ENCODE measurements around the gene PSENEN.

The PSENEN gene

DNA sequence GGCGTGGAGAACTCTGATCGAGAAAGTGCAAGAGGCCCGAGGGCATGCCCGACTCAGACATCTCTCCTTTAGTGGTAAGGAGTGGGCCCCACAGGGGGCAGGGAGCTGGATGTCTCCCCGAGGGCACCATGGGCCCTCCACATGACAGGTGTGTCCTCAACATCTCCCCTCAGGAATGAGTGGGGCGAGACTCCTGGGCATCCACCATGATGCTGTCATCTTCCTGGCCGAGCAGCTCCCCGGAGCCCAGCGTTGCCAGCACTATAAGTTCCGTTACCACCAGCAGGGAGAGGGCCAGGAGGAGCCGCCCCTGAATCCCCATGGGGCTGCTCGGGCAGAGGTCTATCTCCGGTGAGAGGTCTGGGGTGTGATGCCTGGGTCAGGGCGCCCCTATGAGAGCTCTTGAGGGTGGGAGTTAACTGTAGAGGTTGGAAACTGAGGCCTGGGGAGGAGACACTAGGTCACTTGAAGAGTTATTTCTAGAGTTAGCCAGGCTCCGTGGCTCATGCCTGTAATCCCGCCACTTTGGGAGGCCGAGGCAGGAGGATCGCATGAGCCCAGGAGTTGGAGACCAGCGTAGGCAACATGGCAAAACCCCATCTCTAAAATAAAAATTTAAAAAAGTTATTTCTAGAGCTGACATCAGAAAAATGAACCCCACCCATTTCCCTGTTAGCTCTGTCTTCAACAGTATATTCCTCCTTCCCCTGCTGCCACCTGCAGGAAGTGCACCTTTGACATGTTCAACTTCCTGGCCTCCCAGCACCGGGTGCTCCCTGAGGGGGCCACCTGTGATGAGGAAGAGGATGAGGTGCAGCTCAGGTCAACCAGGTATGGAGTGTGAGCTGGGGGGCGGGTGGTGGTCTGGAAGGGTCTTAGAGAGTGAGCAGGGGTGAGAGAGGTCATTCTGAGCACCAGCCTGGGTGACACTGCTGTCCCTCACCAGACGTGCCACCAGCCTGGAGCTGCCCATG is 8.3 kb upstream of the PSENEN start:
- DNase-seq: no peak

DNA sequence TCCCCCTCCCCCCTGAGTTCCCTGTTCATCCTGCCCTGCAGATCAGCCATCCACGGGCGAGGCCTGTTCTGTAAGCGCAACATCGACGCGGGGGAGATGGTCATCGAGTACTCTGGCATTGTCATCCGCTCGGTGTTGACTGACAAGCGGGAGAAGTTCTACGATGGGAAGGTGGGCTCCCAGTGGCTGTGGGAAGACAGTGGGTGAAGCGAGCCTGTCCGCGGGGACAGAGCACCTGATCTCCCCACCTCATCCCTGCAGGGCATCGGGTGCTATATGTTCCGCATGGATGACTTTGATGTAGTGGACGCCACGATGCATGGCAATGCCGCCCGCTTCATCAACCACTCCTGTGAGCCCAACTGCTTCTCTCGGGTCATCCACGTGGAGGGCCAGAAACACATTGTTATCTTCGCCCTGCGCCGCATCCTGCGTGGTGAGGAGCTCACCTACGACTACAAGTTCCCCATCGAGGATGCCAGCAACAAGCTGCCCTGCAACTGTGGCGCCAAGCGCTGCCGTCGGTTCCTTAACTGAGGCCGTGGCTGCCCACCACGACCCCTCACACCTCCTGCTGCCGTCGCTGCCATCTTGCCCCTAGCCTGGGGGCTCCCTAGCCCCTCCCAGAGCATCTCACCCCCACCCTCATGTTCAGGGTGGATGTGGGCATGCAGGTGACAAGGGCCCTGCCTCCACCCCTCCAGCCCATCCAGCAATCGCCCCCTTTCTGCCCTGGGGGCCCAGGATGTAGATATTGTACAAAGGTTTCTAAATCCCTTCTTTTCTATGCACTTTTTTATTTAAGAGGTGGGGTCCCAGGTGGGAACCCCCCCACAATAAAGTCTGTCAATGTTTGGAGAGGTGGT is 7.2 kb upstream of the PSENEN start:
- DNase-seq: no peak

DNA sequence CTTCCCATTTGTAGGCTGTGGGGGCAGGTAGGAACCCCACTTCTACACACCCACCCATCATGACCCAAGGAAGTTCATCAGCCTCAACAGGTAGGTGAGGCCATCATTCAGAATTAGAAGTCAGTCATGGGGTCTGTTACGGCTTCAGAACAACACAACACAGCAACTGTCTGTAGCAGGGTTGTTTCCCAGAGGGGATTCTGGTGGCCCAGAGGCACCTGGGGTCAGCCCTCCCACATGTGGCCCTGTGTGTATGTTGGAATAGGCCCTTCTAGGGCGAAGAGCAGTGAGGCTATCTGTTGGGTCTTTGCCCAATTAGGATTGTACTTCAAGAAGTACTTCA is 6.6 kb upstream of the PSENEN start:
- DNase-seq: no peak

DNA sequence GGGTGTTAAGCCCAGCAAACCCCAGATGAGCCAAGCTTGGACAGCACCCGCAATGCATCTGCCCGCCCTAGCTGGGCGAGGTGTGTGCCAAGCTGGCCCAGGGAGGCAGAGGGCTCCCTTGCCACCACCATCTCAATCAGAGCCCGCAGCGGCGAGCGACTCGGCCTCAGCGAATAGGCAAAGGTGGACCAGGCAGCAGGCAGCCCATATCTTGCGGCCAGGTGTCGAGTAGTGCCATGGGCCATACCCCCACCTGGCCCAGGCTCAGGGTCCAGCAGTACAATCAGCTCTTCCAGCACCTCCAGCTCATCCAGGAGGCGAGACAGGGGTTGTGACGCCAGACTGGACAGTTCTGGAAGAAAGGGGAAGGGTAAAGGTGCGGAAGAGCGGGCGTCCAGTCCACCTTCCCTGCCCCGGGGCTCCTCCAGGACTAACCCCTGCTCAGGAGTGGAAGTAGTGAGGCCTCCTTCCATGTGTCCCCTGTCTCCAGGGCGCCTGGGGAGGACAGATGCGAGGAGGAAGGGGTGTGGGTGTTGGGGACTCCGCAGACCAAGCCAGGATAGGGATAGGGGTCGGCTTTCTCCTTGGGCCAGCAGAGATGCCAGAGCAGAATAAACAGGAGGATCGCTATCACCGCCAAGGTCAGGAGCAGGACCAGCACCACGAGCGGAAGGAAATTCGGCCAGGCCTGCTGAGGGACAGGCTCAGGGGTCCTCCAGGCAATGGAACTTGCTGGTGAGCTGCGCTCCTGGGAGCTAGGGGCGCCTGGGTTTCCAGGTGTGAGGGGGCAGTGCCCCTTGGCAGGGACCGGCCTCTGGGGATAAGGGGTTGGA is 6.0 kb upstream of the PSENEN start:
- no peak for DNase-seq

DNA sequence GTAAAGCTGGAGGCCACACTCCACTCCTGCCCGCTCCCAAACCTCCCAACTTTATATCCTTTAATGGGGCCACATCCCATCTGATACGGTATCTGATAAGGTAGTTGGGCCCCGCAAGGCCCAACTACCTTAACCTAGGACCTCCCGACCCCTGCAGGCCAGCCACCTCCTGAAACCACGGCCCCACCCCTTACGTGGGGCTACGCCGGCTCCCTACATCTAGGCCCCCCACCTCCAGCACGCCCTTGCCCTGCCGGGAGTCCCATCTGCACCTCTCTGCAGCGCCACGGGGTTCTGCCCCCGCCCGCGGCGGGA is 5.4 kb upstream of the PSENEN start:
- no peak for DNase-seq

DNA sequence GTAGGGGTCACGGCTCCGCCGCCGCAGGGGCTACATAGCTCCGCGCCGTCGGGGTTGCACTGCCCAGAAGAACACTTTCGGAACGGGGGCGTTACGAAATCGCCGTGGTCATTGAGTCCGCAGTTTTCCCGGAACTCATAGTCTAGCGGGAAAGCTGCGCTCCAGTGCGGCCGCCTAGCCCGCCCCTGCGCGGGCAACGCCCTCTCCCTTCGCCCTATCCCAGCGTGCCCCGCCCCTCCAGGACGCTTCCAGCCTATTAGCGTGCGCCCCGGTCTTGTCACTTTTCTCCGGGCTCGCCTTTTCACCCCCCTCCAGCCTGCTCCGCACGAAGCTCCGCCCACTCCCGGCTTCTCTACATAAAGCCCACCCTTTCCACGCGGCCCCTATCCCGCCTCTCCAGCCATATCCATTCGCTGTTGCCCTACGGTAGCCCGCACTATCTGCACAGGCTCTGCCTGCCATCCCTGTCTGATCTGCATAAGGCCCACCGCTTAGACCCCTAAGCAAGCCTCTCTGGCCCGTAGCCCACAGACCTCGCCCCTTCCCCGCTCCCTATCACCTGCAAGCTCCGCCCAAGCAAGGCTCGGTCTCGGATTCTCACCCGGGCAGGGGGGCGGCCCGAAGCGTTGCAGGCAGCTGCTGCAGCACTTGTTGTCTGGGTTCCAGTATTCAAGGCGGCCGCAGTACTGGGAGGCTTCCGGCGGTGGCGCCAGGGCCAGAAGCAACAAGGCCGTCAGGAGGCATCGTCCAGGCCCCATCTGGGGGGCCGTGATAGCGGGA is 4.8 kb upstream of the PSENEN start:
- peak; percentile 98 for DNase-seq

DNA sequence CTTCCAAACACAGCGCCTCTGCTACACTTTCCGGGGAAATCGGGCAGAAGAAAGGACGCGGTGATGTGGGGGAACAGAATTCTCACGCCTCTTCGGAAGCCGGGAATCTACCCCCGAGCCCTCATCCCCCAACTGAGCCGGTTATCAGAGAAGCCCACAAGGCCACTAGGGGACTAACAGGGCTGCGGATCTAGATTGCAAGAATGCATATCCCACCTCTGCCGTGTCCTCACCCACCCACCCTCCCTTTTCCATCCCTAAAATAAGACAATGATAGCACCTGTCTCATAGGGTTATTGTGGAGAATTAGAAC is 4.3 kb upstream of the PSENEN start:
- DNase-seq: no peak

DNA sequence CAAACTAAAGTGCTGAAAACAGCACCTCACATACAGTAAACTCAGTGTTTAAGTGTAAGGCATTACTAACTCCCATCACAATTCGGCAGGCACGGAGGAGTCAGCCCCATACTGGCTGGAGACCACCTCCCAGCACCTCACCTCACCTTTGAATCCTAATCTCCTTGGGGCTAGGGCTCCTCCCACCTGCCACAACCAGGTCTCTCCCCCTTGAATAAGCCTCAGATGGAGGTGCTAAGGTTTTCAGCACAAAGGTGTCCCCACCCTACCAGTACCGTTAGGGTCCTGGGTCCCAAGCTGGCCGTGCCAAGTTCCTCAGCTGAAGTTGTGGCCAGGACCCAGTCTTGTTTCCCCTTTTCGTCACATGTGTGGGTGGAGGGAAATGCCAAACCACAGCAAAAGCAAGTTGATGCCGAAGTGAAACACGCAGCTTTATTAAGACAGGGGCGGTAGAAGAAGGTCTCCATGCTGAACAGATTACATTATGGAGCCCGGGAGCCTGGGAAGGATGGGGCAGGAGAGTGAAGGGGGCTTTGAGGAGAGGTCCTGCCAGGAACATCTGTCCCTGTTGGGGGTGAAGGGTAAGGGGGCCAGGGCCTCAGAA is 3.2 kb upstream of the PSENEN start, which contains the start of gene IGFLR1:
TSS of gene IGFLR1 (minus strand) at position 332 of the 604 bp plus-strand sequence. CDS start 1,272 bp downstream, outside the sequence.
- peak; percentile 94 for DNase-seq

DNA sequence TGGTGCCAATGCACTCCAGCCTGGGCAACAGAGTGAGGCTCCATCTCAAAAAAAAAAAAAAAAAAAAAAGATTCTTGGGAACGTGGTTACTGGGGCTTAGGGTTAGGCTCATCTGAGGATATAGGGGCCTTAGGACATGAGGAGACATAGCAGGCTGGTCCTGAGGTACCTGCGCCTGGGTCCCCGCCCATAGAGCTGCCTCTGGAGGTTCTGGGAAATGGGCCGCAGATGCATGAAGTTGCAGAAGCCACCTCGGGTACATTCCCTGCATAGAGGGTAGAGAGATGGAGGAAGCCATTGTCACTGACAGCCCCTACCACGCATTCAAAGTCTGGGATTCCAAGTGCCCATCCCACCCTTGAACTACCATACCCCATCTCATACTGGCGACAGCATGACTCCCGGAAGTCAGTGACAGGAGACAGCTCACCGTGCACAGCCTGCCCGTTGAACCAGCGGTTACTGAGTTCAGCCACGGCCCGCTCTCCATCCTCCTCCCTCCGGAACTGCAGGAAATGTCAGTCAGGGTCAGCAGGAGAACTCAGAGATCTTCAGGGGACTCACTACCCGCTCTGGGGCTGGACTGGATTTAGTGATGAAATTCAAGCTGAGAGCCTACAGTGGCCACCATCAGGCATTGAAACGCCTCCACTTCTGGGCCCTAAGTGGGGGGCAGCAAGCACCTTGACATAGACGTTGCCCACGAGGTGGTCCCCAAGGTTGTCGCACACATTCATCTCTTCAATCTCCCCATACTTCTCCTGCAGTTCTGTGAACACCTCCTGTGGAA is 1.6 kb upstream of the PSENEN start:
- no peak for DNase-seq

DNA sequence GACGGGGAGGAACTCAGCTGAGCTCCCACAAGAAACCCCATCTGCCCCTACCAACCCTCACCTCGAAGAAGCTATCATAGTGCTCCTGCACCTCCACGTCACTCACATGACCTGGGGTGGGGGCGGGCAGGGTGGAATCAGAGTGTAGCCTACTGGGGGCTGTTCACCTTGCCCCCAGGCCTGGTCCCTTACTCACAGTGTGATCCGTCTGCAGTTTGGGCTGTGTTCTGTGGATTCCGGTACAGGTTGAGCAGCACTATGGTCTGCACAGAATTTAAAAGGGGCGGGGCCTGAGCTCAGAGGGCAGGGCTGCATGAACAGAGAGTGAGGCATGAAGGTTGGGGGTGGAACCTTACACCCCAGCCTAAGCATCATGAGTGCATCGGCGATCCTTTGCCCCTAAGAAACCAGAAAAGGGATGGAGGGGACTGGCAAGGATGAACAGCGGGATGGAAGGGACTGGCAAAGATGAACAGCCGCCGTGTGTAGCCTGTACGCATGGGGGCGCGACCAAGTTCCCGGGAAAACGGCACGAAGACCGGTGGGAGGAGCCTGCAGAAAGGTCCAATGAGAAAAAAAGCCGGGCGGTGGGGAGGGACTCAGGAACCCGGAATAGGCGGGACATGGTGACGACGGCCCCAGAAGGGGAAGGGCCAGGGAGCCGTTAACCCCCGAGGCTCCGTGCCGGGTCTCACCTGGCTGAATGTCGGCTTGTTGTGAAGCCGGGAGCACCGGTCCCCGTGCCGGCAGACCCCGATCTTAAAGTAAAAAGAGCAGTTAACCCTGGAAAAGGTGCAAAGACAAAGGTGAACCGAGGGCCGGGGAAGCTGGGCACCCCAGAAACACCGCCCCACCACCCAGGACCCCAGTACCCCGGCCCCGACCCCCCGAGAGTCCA is 772 bp upstream of the PSENEN start:
- peak; percentile 98 for DNase-seq

DNA sequence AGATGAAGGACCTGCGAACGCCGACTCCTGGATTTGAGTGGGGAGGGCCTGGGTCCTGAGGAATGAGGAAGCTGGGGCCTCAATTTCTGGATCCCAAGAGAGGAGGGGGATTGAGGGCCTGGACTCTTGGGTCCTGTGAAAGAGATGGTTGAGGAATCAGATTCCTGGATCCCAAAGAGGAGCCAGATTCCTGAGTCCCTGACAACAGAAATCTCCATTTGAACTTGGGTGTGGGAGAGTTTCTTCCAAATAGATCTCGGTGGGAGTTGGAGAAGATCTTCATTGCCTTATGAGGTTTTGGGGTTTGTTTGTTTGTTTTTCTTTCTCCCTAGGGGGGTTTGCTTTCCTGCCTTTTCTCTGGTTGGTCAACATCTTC is 624 bp downstream of the PSENEN start:
- DNase-seq: no peak

DNA sequence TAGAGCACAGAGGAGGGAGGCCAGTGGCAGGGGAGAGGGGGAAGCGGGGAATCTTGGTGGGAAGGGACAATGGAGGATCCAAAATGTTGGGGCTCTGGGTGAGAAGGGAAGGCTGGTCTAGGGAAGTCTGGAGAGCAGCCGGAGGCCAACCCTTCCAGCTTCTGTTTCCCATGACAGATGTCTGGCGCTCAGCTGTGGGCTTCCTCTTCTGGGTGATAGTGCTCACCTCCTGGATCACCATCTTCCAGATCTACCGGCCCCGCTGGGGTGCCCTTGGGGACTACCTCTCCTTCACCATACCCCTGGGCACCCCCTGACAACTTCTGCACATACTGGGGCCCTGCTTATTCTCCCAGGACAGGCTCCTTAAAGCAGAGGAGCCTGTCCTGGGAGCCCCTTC is 1.1 kb downstream of the PSENEN start:
- DNase-seq: no peak

DNA sequence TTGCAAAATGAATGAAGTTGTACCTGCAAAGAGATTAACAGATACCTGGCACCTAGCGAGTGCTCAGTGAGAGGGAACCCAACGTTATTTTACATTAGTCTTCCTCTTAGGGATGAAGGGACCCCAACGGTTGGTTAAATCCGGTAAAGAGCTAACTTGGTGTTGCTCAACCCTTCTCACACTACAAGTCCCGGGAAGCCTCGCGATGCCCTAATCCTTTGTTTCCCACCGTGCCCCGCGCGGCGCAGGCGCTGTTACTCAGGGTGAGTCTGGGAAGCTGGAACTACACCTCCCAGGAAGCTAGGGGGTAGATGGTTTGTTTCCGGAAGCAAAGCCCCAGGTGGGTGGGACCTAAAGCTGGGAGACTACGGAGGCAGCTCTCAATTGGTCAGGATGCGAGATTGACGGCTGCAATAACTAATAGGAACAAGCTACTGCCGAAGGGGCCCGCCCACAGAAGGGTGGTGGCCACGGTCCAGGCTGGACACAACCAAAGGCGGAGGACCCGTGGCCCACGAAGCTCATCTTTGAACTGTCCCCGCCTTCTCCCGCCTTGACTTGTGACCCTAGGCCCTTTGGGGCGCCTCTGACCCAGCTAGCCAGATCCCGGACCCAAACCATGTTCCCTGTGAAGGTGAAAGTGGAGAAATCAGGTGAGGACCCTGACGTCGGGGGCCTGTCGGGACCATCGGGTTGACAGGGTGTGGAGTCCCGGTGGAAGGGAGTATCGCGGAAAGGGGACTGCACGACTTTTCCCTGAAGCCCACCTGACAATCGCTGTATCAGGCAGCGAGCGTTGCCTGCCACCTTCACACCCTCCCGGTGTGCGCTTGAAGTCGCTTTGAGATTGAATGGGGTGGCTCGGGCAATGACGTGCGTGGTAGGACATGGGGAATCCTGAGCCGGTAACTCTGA is 2.9 kb downstream of the PSENEN start, which contains the start of gene LIN37:
TSS of gene LIN37 (plus strand) at position 471 of the 915 bp plus-strand sequence. CDS start at position 620, 149 bp downstream.
- peak; percentile 99 for DNase-seq

DNA sequence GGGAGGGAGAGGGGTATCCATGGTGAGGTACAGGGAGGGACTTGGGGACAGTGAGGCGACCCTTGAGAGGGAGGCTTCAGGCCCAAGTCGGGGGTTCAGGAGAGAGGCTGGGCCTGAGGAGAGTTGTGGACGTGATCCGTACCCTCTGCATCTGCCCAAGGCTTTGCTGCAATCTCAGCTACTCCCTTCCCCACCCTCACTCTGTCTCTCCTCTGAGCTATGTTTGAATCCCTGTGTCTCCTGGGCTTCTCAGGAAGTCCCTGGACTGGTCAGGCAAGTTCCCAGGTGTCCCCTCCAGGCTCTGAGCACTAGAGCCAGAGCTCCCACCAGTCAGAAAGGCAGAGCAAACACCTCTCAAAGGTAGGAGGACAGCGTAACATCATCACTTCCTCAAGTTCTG is 4.7 kb downstream of the PSENEN start:
- no peak for DNase-seq

DNA sequence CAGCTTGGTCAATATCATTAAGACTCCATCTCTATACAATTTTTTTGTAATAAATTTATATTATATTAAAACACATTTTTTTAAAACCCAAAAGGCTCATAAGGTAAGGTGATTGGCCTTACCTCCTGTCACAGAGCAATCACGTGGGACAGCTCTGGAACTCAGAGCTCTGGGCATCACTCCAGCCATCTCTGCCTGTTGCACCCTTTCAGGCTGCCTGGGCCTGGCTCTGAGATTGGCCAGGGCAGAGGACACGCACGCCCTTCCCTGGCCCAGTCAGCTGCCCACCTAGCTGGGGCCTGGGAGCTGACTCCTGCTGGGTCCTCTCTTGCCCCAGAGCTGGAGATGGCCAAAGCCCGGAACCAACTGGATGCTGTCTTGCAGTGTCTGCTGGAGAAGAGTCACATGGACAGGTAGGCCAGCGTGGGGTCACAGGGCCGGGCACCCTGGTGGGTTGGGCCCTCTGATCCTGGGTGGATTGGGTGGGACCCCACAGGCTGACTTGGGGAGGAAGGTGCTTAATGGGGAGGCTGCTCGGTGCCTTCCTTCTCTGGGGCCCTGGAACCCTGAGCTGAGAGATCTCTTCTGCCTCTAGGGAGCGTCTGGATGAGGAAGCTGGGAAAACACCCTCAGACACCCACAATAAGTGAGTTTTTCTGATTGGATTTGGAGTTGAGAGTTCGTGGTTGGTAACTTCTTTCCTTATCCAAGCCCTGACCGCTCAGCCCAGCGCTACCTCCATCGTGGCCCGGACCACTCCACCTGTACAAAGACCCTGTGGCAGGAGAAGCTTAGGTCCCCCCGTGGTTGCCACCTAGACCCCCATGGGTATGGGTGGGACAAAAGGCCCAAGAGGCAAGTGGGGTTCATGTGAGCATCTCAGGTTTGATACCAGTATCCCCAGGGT is 6.6 kb downstream of the PSENEN start:
- no peak for DNase-seq

DNA sequence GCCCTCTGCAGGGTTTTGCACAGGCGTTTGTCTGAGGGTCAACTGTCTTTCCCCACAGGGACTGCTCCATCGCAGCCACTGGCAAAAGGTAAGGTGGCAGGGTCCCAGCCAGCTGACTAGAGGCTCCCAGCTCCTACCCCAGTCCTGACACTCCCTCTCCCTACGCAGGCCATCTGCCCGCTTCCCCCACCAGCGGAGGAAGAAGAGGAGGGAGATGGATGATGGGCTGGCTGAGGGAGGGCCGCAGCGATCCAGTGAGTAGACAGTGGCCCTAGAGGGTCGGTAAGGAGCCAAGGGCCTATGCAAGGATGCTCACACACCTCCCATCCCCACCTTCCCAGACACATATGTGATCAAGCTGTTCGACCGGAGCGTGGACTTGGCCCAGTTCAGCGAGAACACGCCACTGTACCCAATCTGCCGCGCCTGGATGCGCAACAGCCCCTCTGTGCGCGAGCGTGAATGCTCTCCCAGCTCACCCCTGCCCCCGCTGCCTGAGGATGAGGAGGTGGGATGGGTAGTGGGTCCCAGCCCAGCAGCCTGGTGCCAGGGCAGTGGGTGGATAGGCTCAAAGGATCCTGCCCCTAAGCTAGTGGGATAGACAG is 7.4 kb downstream of the PSENEN start:
- no peak for DNase-seq

Data from inflammatory macrophage treated with lipopolysaccharide for 4 hours (primary cell).